Neuronal stem cell (in vitro differentiated cells): ENCODE results near the gene SFMBT1.

ENCODE experiments used
- DNase-seq: peaks from one replicate; pipeline ENCODE4 v3.0.0-alpha.2; 2013; ENCODE audit warnings: low spot score
- H2AFZ ChIP-seq: one replicate; pipeline ENCODE4 v1.6.1; 2013; ENCODE audit warnings: mild to moderate bottlenecking, low read length, inconsistent platforms
- H2AK5ac ChIP-seq: 2 replicates; pipeline ENCODE4 v1.6.1; 2013; ENCODE audit warnings: low read depth, mild to moderate bottlenecking, inconsistent platforms, low read length, moderate library complexity, mixed read lengths
- H2BK120ac ChIP-seq: 2 replicates; pipeline ENCODE4 v1.6.1; 2013; ENCODE audit warnings: low read depth, mild to moderate bottlenecking, inconsistent platforms, low read length, moderate library complexity, mixed read lengths
- H2BK12ac ChIP-seq: one replicate; pipeline ENCODE4 v1.6.1; 2013; ENCODE audit warnings: low read length, inconsistent platforms
- H2BK15ac ChIP-seq: 2 replicates; pipeline ENCODE4 v1.6.1; 2013; ENCODE audit warnings: mild to moderate bottlenecking, low read length, inconsistent platforms, mixed read lengths
- H2BK5ac ChIP-seq: one replicate; pipeline ENCODE4 v1.6.1; 2013; ENCODE audit warnings: inconsistent platforms, mild to moderate bottlenecking, low read length, moderate library complexity
- H3K14ac ChIP-seq: one replicate; pipeline ENCODE4 v1.6.1; 2013; ENCODE audit warnings: low read length, inconsistent platforms
- H3K18ac ChIP-seq: 2 replicates; pipeline ENCODE4 v1.6.1; 2013; ENCODE audit warnings: low read length, inconsistent platforms
- H3K23ac ChIP-seq: 2 replicates; pipeline ENCODE4 v1.6.1; 2013; ENCODE audit warnings: low read depth, mild to moderate bottlenecking, mixed read lengths, low read length, inconsistent platforms; ENCODE audit not compliant: poor library complexity
- H3K27ac ChIP-seq: replicated peaks from 3 replicates; pipeline ENCODE4 v1.5.1; 2013; ENCODE audit warnings: low read length, inconsistent platforms
- H3K27me3 ChIP-seq, 3 experiments: 2 replicates each; pipeline ENCODE4 v1.6.1; 2013; ENCODE audit warnings: low read length in 3 of 3, mild to moderate bottlenecking in 2 of 3, inconsistent platforms in 1 of 3, low read depth in 1 of 3, mixed read lengths in 1 of 3, moderate library complexity in 1 of 3; ENCODE audit not compliant: control insufficient read depth in 3 of 3, insufficient read depth in 3 of 3
- H3K36me3 ChIP-seq, 2 donors: replicated peaks in 1 of 2; 2 replicates each; pipeline ENCODE4 v1.6.1; 2013; ENCODE audit warnings: low read length in 2 of 2; ENCODE audit not compliant: control insufficient read depth in 2 of 2, insufficient read depth in 2 of 2
- H3K4ac ChIP-seq: 2 replicates; pipeline ENCODE4 v1.6.1; 2013; ENCODE audit warnings: inconsistent platforms, mild to moderate bottlenecking, low read length, moderate library complexity
- H3K4me1 ChIP-seq, 2 donors: 1 replicate in 1 of 2; 2 replicates in 1 of 2; pipeline ENCODE4 v1.6.1; 2013; ENCODE audit warnings: low read length in 2 of 2, low read depth in 1 of 2; ENCODE audit not compliant: control insufficient read depth in 2 of 2, insufficient read depth in 1 of 2
- H3K4me2 ChIP-seq: one replicate; pipeline ENCODE4 v1.6.1; 2013; ENCODE audit warnings: mild to moderate bottlenecking, low read length, inconsistent platforms; ENCODE audit not compliant: insufficient read depth, poor library complexity, severe bottlenecking
- H3K4me3 ChIP-seq, 2 donors: 2 replicates each; pipeline ENCODE4 v1.5.1; 2013; ENCODE audit warnings: low read length in 2 of 2, mild to moderate bottlenecking in 2 of 2, inconsistent platforms in 1 of 2, moderate library complexity in 1 of 2
- H3K79me1 ChIP-seq: one replicate; pipeline ENCODE4 v1.6.1; 2013; ENCODE audit warnings: low read depth, mild to moderate bottlenecking, inconsistent platforms, low read length, moderate library complexity
- H3K9ac ChIP-seq: one replicate; pipeline ENCODE4 v1.6.1; 2013; ENCODE audit warnings: mild to moderate bottlenecking, low read depth, low read length, inconsistent platforms; ENCODE audit not compliant: poor library complexity
- H3K9me3 ChIP-seq, 2 donors: replicated peaks in 1 of 2; 2 replicates each; pipeline versions ENCODE3 to v1.6.1; 2013; ENCODE audit warnings: low read length in 2 of 2, mild to moderate bottlenecking in 2 of 2, inconsistent platforms in 1 of 2, low read depth in 1 of 2, mixed read lengths in 1 of 2, moderate library complexity in 1 of 2; ENCODE audit not compliant: control insufficient read depth in 2 of 2, insufficient read depth in 1 of 2
- H4K8ac ChIP-seq: one replicate; pipeline ENCODE4 v1.6.1; 2013; ENCODE audit warnings: low read depth, mild to moderate bottlenecking, inconsistent platforms, low read length, moderate library complexity
- H4K91ac ChIP-seq: one replicate; pipeline ENCODE4 v1.6.1; 2013; ENCODE audit warnings: low read length, low read depth, mild to moderate bottlenecking, inconsistent platforms; ENCODE audit not compliant: poor library complexity
- WGBS, 2 donors: extraction: QIAGEN DNeasy Blood & Tissue Kit; methylation state at CpG; one replicate each; pipeline ENCODE4 v1.1.7; 2013; ENCODE audit warnings: missing lambda C conversion rate in 2 of 2, mixed read lengths in 1 of 2; ENCODE audit not compliant: insufficient read length in 2 of 2, insufficient replicate concordance in 1 of 2; ENCODE audit errors: extremely low coverage in 2 of 2; 5-methylcytosine and 5-hydroxymethylcytosine counted together

Gene SFMBT1

GRCh38 chr3:53091011-53091410 lies 45.1 kb upstream of the SFMBT1 start:
- H3K36me3 ChIP-seq = peaks cover 17 to 65% of the 10 kb centered on the region in 2 donors
- no peaks in the 10 kb centered on the region for H3K27me3 ChIP-seq
- H3K27ac ChIP-seq = no peak overlapping the region
- peaks cover 3% of the 10 kb centered on the region for H3K79me1 ChIP-seq
- no peaks in the 10 kb centered on the region for H3K9me3 ChIP-seq
- H4K91ac ChIP-seq = no peak overlapping the region
- H2BK120ac ChIP-seq = no peak overlapping the region
- no peak overlapping the region for H2BK12ac ChIP-seq
- DNase-seq = no peak
- H3K4me3 ChIP-seq = no peak overlapping the region
- WGBS, 2 donors = no CpG with 5 or more reads among the region's 5 CpGs
- H2BK5ac ChIP-seq = no peak overlapping the region
- H3K4me2 ChIP-seq = no peak overlapping the region
- H3K9ac ChIP-seq = no peak overlapping the region
- H3K4me1 ChIP-seq = no peaks in the 10 kb centered on the region
- H2AFZ ChIP-seq = no peak overlapping the region
- no peak overlapping the region for H3K14ac ChIP-seq
- no peak overlapping the region for H3K4ac ChIP-seq
- H2BK15ac ChIP-seq = no peak overlapping the region
- H3K23ac ChIP-seq = no peak overlapping the region
- H2AK5ac ChIP-seq = no peak overlapping the region
- no peak overlapping the region for H4K8ac ChIP-seq
- no peak overlapping the region for H3K18ac ChIP-seq

- Histone ChIP-seq H2BK5ac (no peak overlapping the region), H2BK12ac (no peak overlapping the region), H3K27me3 (no peaks in the 10 kb centered on the region), H4K8ac (no peak overlapping the region), H2BK15ac (no peak overlapping the region), H3K4ac (no peak overlapping the region), H3K36me3 (peaks cover 17 to 53% of the 10 kb centered on the region in 2 donors), H2AFZ (no peak overlapping the region), H3K4me2 (no peak overlapping the region), H3K79me1 (peaks cover 3% of the 10 kb centered on the region), H3K9ac (no peak overlapping the region), H3K14ac (no peak overlapping the region), H3K18ac (no peak overlapping the region), H4K91ac (no peak overlapping the region), H3K4me1 (no peaks in the 10 kb centered on the region), H3K9me3 (no peaks in the 10 kb centered on the region), H2AK5ac (no peak overlapping the region), H3K4me3 (no peak overlapping the region), H2BK120ac (no peak overlapping the region), H3K27ac (no peak overlapping the region), H3K23ac (no peak overlapping the region)
- DNase-seq = no peak
- no CpG with 5 or more reads among the region's 6 CpGs for WGBS, 2 donors
Measured at GRCh38 chr3:53089511-53089910, 43.6 kb upstream of the SFMBT1 start.

- Histone ChIP-seq H3K4me2 (no peak overlapping the region), H3K4me1 (no peaks in the 10 kb centered on the region), H2AFZ (no peak overlapping the region), H3K23ac (no peak overlapping the region), H2BK120ac (no peak overlapping the region), H3K18ac (no peak overlapping the region), H2BK15ac (no peak overlapping the region), H3K27ac (no peak overlapping the region), H3K4me3 (no peak overlapping the region), H3K9ac (no peak overlapping the region), H2BK12ac (no peak overlapping the region), H2BK5ac (no peak overlapping the region), H4K8ac (no peak overlapping the region), H3K36me3 (peaks cover 4 to 14% of the 10 kb centered on the region in 2 donors), H3K79me1 (peaks cover 3% of the 10 kb centered on the region), H3K27me3 (no peaks in the 10 kb centered on the region), H3K9me3 (no peaks in the 10 kb centered on the region), H2AK5ac (no peak overlapping the region), H3K14ac (no peak overlapping the region), H3K4ac (no peak overlapping the region), H4K91ac (no peak overlapping the region)
- DNase-seq = no peak
- no CpG with 5 or more reads among the region's 10 CpGs for WGBS, 2 donors
Measured at GRCh38 chr3:53085476-53085875, 39.6 kb upstream of the SFMBT1 start.

- Histone ChIP-seq H3K4me2 (no peak overlapping the region), H3K27ac (no peak overlapping the region), H3K18ac (no peak overlapping the region), H3K79me1 (no peaks in the 10 kb centered on the region), H3K4me1 (no peaks in the 10 kb centered on the region), H2AK5ac (no peak overlapping the region), H3K4ac (no peak overlapping the region), H2AFZ (no peak overlapping the region), H2BK12ac (no peak overlapping the region), H2BK5ac (no peak overlapping the region), H3K9ac (no peak overlapping the region), H3K9me3 (no peaks in the 10 kb centered on the region), H2BK120ac (no peak overlapping the region), H3K23ac (no peak overlapping the region), H4K8ac (no peak overlapping the region), H4K91ac (no peak overlapping the region), H2BK15ac (no peak overlapping the region), H3K36me3 (peaks cover 1 to 4% of the 10 kb centered on the region in 2 donors), H3K14ac (no peak overlapping the region), H3K4me3 (no peak overlapping the region), H3K27me3 (no peaks in the 10 kb centered on the region)
- no CpG with 5 or more reads among the region's 12 CpGs for WGBS, 2 donors
- no peak for DNase-seq
Measured at GRCh38 chr3:53084310-53085001, 38.6 kb upstream of the SFMBT1 start.
